Natural killer cell treated with Interleukin-12 subunit alpha and Interleukin-12 subunit beta and Interleukin-15 and Interleukin-18, amount 100 ng/mL, for 72 hours (primary cell): ENCODE measurements around the gene SF3B2. TPM values are rescaled to one million over a fixed set of nuclear protein-coding genes. Genes with fewer than 3 reads are reported as not detected.
A peak's percentile ranks its signal among the peaks of the same experiment; 100 is the strongest.
"Not testable (repeated sequence)": the region's sequence is repeated elsewhere in the genome, so short reads cannot be mapped to it uniquely, and the experiment has no call there.

Source experiments
- ATAC-seq, 2 donors: fragments of 150-1000 bp; cut with Tn5 transposase in 1 of 2; sonication (Bioruptor Pico), chemical (Tn5 transposase) in 1 of 2; 2 replicates each; pipeline ENCODE4 v1.10.0; 2021
- DNase-seq: peaks from one replicate; pipeline ENCODE4 v3.0.0; 2022; ENCODE audit warnings: low spot score
- H3K27ac Mint-ChIP-seq, 2 donors: 1 replicate in 1 of 2; 2 replicates in 1 of 2; pipeline ENCODE4 v1.8.0; 2022; ENCODE audit warnings: mixed read lengths in 2 of 2, mild to moderate bottlenecking in 1 of 2, moderate library complexity in 1 of 2
- H3K27me3 Mint-ChIP-seq, 2 donors: 1 replicate in 1 of 2; 2 replicates in 1 of 2; pipeline ENCODE4 v1.8.0; 2022; ENCODE audit warnings: mixed read lengths in 2 of 2
- H3K36me3 Mint-ChIP-seq: one replicate; pipeline ENCODE4 v1.8.0; 2022; ENCODE audit warnings: mixed read lengths
- H3K4me1 Mint-ChIP-seq, 2 donors: 1 replicate in 1 of 2; 2 replicates in 1 of 2; pipeline ENCODE4 v1.8.0; 2022; ENCODE audit warnings: low read depth in 2 of 2, mixed read lengths in 2 of 2, mild to moderate bottlenecking in 1 of 2
- H3K4me3 Mint-ChIP-seq: one replicate; pipeline ENCODE4 v1.8.0; 2022; ENCODE audit warnings: mixed read lengths
- H3K9me3 Mint-ChIP-seq: 2 replicates; pipeline ENCODE4 v1.8.0; 2022; ENCODE audit warnings: mixed read lengths
- total RNA-seq, 2 donors: library from RNA; stranded (reverse); gene quantifications; one replicate each; pipeline ENCODE4 v1.2.3, GENCODE V29; 2022

Gene SF3B2
- total RNA-seq, 2 donors from 2014 or later: 227 to 286 TPM

- Mint-ChIP-seq H3K4me3 (no peak overlapping the region), H3K36me3 (no peaks in the 10 kb centered on the region), H3K4me1 (peaks cover 0 to 2% of the 10 kb centered on the region in 2 donors), H3K9me3 (no peaks in the 10 kb centered on the region), H3K27me3 (peaks cover 4 to 6% of the 10 kb centered on the region in 2 donors), H3K27ac (no peak overlapping the region)
- no peak for DNase-seq
- no peak for ATAC-seq
Measured at GRCh38 chr11:66012371-66012945, 39.7 kb upstream of the SF3B2 start.

- no peak for DNase-seq
- no peak for ATAC-seq
- no peaks in the 10 kb centered on the region for H3K9me3 Mint-ChIP-seq
- H3K27ac Mint-ChIP-seq: no peak overlapping the region
- peaks cover 4 to 6% of the 10 kb centered on the region in 2 donors for H3K27me3 Mint-ChIP-seq
- H3K4me1 Mint-ChIP-seq: peaks cover 0 to 4% of the 10 kb centered on the region in 2 donors
- H3K4me3 Mint-ChIP-seq: no peak overlapping the region
- H3K36me3 Mint-ChIP-seq: no peaks in the 10 kb centered on the region
Measured at GRCh38 chr11:66012946-66013761, 39.0 kb upstream of the SF3B2 start.

DNA sequence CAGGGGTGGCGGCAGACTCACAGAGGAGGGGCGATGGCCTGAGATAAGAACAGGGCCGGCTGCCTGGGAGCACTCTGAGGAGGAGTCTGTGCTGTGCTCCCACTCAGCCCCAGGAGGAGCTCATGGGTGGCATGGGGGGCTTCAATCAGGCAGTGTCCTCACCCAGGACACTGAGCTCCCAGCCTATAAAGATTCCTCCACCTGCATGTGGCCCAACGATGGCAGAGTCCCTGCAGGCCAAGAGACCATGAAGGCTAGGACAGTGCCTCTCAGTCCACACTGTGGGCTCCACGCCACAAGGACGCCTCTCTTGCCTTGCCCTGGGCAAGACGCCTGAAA is 38.4 kb upstream of the SF3B2 start:
- Mint-ChIP-seq H3K36me3 (no peaks in the 10 kb centered on the region), H3K27ac (no peak overlapping the region), H3K9me3 (no peaks in the 10 kb centered on the region), H3K4me1 (peaks cover 0 to 4% of the 10 kb centered on the region in 2 donors), H3K4me3 (no peak overlapping the region), H3K27me3 (peaks cover 4 to 6% of the 10 kb centered on the region in 2 donors)
- ATAC-seq (no peak), DNase-seq (no peak)

DNA sequence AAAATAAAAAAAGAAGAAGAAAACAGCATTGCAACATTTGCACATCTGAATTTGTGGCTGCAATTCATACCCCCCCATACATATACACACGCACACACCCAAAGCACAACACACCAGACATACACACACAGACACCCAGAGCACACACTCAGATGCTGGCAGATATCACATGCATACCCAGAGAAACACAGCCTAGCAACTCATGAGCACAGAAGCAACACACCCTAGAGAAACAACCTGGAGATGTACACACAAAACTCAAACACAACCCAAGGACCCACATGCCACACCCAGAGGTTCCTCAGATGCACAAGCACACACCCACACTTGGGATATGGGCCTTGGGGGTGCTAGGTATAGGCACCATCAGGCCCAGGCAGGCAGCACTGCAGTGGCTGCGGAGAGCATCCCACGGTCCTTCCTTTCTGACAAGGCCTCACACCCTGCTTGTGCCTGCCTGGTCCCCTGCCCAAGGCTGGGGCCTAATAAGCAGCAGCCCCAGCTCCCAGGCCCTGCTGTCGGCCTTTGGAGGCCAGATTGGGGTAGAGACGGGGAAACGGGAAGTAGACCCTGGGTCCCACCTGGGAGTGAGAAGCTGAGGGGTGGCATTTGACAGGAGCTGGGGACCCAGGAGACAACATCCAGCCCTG is 37.2 kb upstream of the SF3B2 start:
- Mint-ChIP-seq H3K27me3 (peaks cover 4 to 6% of the 10 kb centered on the region in 2 donors), H3K4me3 (no peak overlapping the region), H3K9me3 (no peaks in the 10 kb centered on the region), H3K36me3 (no peaks in the 10 kb centered on the region), H3K4me1 (peaks cover 0 to 4% of the 10 kb centered on the region in 2 donors), H3K27ac (no peak overlapping the region)
- no peak for ATAC-seq
- no peak for DNase-seq

GRCh38 chr11:66015454-66015881 is 36.7 kb upstream of the SF3B2 start:
- no peak for ATAC-seq
- Mint-ChIP-seq H3K9me3 (no peaks in the 10 kb centered on the region), H3K36me3 (no peaks in the 10 kb centered on the region), H3K4me3 (no peak overlapping the region), H3K27me3 (peaks cover under 1 to 2% of the 10 kb centered on the region in 2 donors), H3K27ac (no peak overlapping the region), H3K4me1 (peaks cover 5 to 9% of the 10 kb centered on the region in 2 donors)
- no peak for DNase-seq

DNA sequence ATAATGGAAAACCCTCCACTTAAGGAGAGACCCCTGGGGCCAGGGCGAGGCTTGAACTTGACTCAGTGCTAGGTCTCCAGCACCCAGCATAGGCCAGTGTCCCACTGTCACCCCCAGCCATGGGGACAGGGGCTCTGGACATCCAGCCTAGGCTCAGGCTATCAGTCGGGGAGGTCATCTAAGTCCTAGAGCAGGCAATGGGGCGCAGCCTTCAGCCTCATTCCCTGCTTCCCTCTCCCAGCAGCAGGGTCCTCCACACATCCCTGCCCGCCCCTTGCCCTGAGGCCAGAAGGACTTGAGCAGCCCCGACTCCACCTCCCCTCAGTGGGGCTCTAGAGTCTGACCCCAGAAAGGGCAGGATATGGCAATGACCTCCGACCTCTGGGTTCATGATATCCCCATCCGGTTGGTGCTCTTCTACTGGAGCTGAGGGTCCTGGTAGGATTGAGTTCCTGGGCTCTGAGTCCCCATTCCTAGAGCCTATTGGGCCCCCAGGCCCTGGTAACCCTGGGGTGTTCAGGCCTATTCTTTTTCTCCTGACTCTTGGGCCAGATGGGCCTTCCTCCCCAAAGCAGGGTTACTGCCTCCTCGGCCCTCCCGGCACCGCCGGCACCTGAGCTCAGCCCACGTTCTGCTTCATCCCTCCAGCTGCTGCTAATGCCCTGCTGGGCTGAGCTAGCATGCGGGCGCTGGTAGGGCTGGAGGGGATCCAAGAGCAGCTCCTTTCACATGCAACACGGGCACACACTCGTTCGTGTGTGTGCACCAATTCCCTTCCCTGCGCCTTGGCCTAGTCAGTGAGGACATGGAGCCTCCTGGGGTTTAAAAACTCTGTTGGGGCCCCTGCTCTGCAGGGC is 36.0 kb upstream of the SF3B2 start:
- ATAC-seq (no peak), DNase-seq (no peak)
- H3K4me1 Mint-ChIP-seq: peaks cover 12 to 16% of the 10 kb centered on the region in 2 donors
- H3K27ac Mint-ChIP-seq: no peak overlapping the region
- no peaks in the 10 kb centered on the region for H3K27me3 Mint-ChIP-seq
- no peaks in the 10 kb centered on the region for H3K9me3 Mint-ChIP-seq
- no peaks in the 10 kb centered on the region for H3K36me3 Mint-ChIP-seq
- H3K4me3 Mint-ChIP-seq: no peak overlapping the region

DNA sequence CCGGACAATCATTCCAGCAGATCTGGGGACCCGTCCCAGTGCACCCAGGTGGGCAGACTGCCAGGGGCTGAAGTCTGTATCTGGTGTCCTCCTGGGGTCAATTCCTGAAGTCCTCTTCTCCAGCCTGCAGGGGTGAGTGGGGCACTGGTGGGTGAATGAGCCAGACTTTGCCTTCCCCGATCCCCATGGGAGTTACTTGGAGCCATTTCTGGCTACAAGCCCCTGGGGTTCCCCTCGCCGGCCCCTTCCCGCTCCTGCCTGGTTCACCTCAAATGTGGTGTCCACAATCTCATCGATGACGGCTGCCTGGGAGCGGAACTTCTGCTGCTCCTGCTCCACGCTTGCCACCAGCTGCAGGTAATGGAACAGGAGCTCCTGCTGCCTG is 35.4 kb upstream of the SF3B2 start:
- DNase-seq: no peak
- peaks cover 18 to 21% of the 10 kb centered on the region in 2 donors for H3K4me1 Mint-ChIP-seq
- ATAC-seq: no peak
- H3K9me3 Mint-ChIP-seq: no peaks in the 10 kb centered on the region
- no peak overlapping the region for H3K27ac Mint-ChIP-seq
- no peaks in the 10 kb centered on the region for H3K27me3 Mint-ChIP-seq
- H3K4me3 Mint-ChIP-seq: no peak overlapping the region
- H3K36me3 Mint-ChIP-seq: no peaks in the 10 kb centered on the region

GRCh38 chr11:66017321-66017720 is 34.8 kb upstream of the SF3B2 start:
- H3K4me1 Mint-ChIP-seq: peaks cover 21 to 23% of the 10 kb centered on the region in 2 donors
- DNase-seq: no peak
- no peaks in the 10 kb centered on the region for H3K27me3 Mint-ChIP-seq
- H3K4me3 Mint-ChIP-seq: no peak overlapping the region
- no peak for ATAC-seq
- no peak overlapping the region for H3K27ac Mint-ChIP-seq
- H3K9me3 Mint-ChIP-seq: no peaks in the 10 kb centered on the region
- H3K36me3 Mint-ChIP-seq: no peaks in the 10 kb centered on the region

DNA sequence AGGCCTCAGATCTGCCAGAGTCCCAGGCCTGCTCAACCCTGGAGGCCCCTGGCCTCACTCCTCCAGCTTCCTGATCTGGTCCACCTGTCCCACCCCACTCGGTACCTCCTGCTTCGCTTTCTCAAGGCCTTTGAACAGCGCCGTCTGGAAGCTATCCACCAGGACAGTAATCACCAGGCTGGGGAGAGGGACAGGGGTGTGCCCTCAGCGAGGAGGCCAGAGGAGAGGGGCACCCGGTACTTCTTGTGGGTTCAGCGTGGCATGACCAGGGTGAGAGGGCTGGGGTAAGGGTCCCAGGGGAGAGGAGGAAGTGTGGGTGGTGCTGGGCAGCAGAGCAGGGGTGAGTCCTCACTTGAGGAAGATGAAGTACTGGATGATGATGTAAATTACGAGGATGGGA is 32.0 kb upstream of the SF3B2 start:
- Mint-ChIP-seq H3K27ac (peak overlapping the region; percentile 73 to 88), H3K36me3 (no peaks in the 10 kb centered on the region), H3K9me3 (no peaks in the 10 kb centered on the region), H3K4me1 (peaks cover 26 to 31% of the 10 kb centered on the region in 2 donors), H3K4me3 (peak overlapping the region; percentile 78), H3K27me3 (peaks cover 0 to 3% of the 10 kb centered on the region in 2 donors)
- ATAC-seq (no peak), DNase-seq (no peak)

DNA sequence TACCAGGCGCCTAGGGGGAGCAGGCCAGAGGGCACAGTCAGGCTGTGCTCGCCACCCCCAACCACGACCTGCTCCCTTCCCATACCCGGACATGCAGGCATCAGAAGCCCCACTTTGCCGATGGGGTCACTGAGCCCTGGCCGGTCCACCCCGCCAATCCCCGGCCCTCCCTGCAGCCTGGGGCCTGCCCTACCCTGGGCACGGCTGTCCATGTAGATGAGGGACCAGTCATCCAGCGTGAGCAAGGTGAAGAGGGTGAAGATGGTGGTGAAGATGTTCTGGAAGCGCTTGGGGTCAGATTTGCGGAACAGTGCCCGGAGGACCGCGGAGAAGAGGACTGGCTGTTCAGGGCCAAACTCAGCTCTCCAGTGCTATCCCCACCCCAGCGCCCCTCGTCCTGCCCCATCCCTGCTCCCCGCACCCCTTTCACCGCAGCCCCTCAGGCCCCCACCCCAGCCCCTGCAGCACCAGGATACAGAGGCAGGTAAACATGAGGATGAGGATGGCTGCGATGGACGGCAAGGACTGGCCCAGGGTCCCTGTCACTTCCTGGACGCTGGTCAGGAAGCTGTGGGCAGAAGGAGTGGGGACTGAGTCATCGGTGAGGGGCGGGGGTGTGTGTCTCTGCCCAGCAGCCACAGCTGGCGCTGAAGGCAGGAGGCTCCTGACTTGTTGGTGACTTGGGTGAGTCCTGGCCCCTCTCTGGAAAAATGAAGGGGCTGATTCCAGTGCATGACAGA is 31.4 kb upstream of the SF3B2 start:
- peak; percentile 92 for DNase-seq
- Mint-ChIP-seq H3K27ac (peak overlapping the region; percentile 73 to 88), H3K4me3 (peak overlapping the region; percentile 78)

GRCh38 chr11:66022401-66023185 is 29.6 kb upstream of the SF3B2 start:
- Mint-ChIP-seq H3K4me3 (peak overlapping the region; percentile 67), H3K4me1 (peaks cover 26 to 27% of the 10 kb centered on the region in 2 donors)

More for the DNA sequence above, 31.4 kb upstream of the SF3B2 start:
- Mint-ChIP-seq H3K4me1 (peaks cover 26 to 31% of the 10 kb centered on the region in 2 donors), H3K36me3 (no peaks in the 10 kb centered on the region), H3K27me3 (peaks cover 0 to 3% of the 10 kb centered on the region in 2 donors), H3K9me3 (no peaks in the 10 kb centered on the region)
- ATAC-seq: peak; percentile 95 to 97

DNA sequence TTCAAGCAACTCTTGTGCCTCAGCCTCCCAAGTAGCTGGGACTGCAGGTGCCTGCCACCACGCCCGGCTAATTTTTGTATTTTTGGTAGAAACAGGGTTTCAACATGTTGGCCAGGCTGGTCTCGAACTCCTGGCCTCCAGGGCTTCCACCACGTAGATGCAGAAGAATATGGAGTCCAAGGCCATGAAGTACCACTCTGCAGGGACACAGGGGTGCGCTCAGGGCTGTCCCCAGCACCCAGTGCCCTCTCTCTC is 29.1 kb upstream of the SF3B2 start:
- not testable (repeated sequence) for H3K27me3 Mint-ChIP-seq, DNase-seq

More at GRCh38 chr11:66022401-66023185, 29.6 kb upstream of the SF3B2 start:
- Mint-ChIP-seq H3K36me3 (no peaks in the 10 kb centered on the region), H3K27ac (peak overlapping the region; percentile 73 to 88), H3K27me3 (peaks cover 0 to 3% of the 10 kb centered on the region in 2 donors), H3K9me3 (no peaks in the 10 kb centered on the region)
- peak; percentile 81 for DNase-seq
- ATAC-seq: peak; percentile 79

More for the DNA sequence above, 29.1 kb upstream of the SF3B2 start:
- not testable (repeated sequence) for ATAC-seq, H3K4me3 Mint-ChIP-seq, H3K9me3 Mint-ChIP-seq, H3K36me3 Mint-ChIP-seq, H3K27ac Mint-ChIP-seq
- peaks cover 26% of the 10 kb centered on the region in 2 donors for H3K4me1 Mint-ChIP-seq
